HepG2 (cell line): ENCODE measurements around the gene CNNM3. TPM values are rescaled to one million over a fixed set of nuclear protein-coding genes. Genes with fewer than 3 reads are reported as not detected.

Experiments
- BHLHE40 ChIP-seq: IDR thresholded peaks from 2 replicates; pipeline ENCODE4 v1.6.1; 2011; ENCODE audit warnings: low read length, improper control_type of control experiment
- CEBPG ChIP-seq: IDR thresholded peaks from 2 replicates; pipeline ENCODE4 v1.6.1; 2016
- GATAD1 ChIP-seq: IDR thresholded peaks from 2 replicates; pipeline ENCODE4 v1.6.1; 2016; ENCODE audit warnings: missing genetic modification reagents, missing compliant biosample characterization
- ISX ChIP-seq: sonication (generic); formaldehyde crosslinking; conservative IDR thresholded peaks from 2 replicates; pipeline ENCODE4 v1.5.0; 2020; ENCODE audit warnings: missing genetic modification reagents
- KLF12 ChIP-seq: sonication (generic); formaldehyde crosslinking; IDR thresholded peaks from 2 replicates; pipeline ENCODE4 v1.4.0; 2020; ENCODE audit warnings: missing genetic modification reagents, borderline replicate concordance
- NR1H2 ChIP-seq: sonication (generic); formaldehyde crosslinking; IDR thresholded peaks from 2 replicates; pipeline ENCODE4 v1.8.1; 2022; ENCODE audit warnings: low read depth, missing genetic modification reagents, borderline replicate concordance
- PHF20 ChIP-seq: sonication (generic); formaldehyde crosslinking; IDR thresholded peaks from 2 replicates; pipeline ENCODE4 v1.5.0; 2020; ENCODE audit warnings: mild to moderate bottlenecking, missing genetic modification reagents
- PPARG ChIP-seq: conservative IDR thresholded peaks from 2 replicates; pipeline ENCODE4 v1.6.1; 2016; ENCODE audit warnings: missing biosample characterization, missing genetic modification reagents
- STAT5B ChIP-seq: sonication (generic); formaldehyde crosslinking; IDR thresholded peaks from 2 replicates; pipeline ENCODE4 v1.4.0; 2020; ENCODE audit warnings: missing genetic modification reagents
- TBP ChIP-seq: sonication (generic); formaldehyde crosslinking; IDR thresholded peaks from 2 replicates; pipeline ENCODE4 v1.5.0; 2020; ENCODE audit warnings: missing genetic modification reagents
- ZFP91 ChIP-seq: sonication (generic); formaldehyde crosslinking; IDR thresholded peaks from 2 replicates; pipeline ENCODE4 v1.9.0; 2022; ENCODE audit warnings: missing genetic modification reagents, mild to moderate bottlenecking, borderline replicate concordance
- ZNF501 ChIP-seq: sonication (generic); formaldehyde crosslinking; IDR thresholded peaks from 2 replicates; pipeline ENCODE4 v1.5.1; 2020; ENCODE audit warnings: mild to moderate bottlenecking, moderate library complexity, missing genetic modification reagents
- ZNF605 ChIP-seq: sonication (generic); formaldehyde crosslinking; IDR thresholded peaks from 2 replicates; pipeline ENCODE4 v1.8.0; 2022; ENCODE audit warnings: mild to moderate bottlenecking, missing genetic modification reagents
- ZNF891 ChIP-seq: sonication (generic); formaldehyde crosslinking; IDR thresholded peaks from 2 replicates; pipeline ENCODE4 v1.5.0; 2020; ENCODE audit warnings: mild to moderate bottlenecking, missing genetic modification reagents
- polyA plus RNA-seq, 8 experiments: library from polyadenylated mRNA; depleted of rRNA in 3 of 8; stranded (reverse) in 7 of 8; unstranded in 1 of 8; fragments of >200 nt; fragmentation: Illumina TruSeq in 4 of 8; extraction: Trizol in 4 of 8; gene quantifications; 2 replicates each; pipeline versions ENCODE4 v1.2.1 to v1.2.3, GENCODE V29; 2011 to 2016; ENCODE audit warnings: low read depth in 4 of 8, missing spikeins in 1 of 8, mixed read lengths in 1 of 8; ENCODE audit not compliant: insufficient read depth in 1 of 8
- total RNA-seq, 5 experiments: library from RNA; depleted of rRNA; stranded (reverse); fragments of >200 nt; fragmentation: Illumina TruSeq; extraction: Trizol; gene quantifications; 2 replicates each; pipeline ENCODE4 v1.2.3, GENCODE V29; 2016; ENCODE audit warnings: low read depth in 1 of 5
- TF ChIP-seq, protein P1 (sequence below): sonication (generic); formaldehyde crosslinking; IDR thresholded peaks from 2 replicates; pipeline ENCODE4 v1.4.0; 2020; ENCODE audit warnings: missing genetic modification reagents
- TF ChIP-seq, protein P2 (sequence below): sonication (generic); formaldehyde crosslinking; IDR thresholded peaks from 2 replicates; pipeline ENCODE4 v1.5.1; 2020; ENCODE audit warnings: missing genetic modification reagents, mild to moderate bottlenecking, borderline replicate concordance
- TF ChIP-seq, protein P3 (sequence below): sonication (generic); formaldehyde crosslinking; IDR thresholded peaks from 2 replicates; pipeline ENCODE4 v1.4.0; 2020; ENCODE audit warnings: missing genetic modification reagents, mild to moderate bottlenecking, borderline replicate concordance
- TF ChIP-seq, protein P4 (sequence below): fragments of 450-650 bp; IDR thresholded peaks from 2 replicates; pipeline ENCODE4 v1.6.1; 2017; ENCODE audit warnings: mild to moderate bottlenecking

CNNM3 gene
- total and polyA plus RNA-seq, 2 of the 13 experiments (the other 11 are each of a cell fraction or from before 2014, with no cell fraction given), result 21.2 to 27.9 TPM

GRCh38 chr2:96815326-96816126, 542 bp upstream of the CNNM3 start (continued):
- no peak for TF ChIP-seq PPARG (CRISPR knock-in tag)
- peak; percentile 87 for TF ChIP-seq KLF12 (CRISPR knock-in tag)
- TF ChIP-seq, protein P1, sequence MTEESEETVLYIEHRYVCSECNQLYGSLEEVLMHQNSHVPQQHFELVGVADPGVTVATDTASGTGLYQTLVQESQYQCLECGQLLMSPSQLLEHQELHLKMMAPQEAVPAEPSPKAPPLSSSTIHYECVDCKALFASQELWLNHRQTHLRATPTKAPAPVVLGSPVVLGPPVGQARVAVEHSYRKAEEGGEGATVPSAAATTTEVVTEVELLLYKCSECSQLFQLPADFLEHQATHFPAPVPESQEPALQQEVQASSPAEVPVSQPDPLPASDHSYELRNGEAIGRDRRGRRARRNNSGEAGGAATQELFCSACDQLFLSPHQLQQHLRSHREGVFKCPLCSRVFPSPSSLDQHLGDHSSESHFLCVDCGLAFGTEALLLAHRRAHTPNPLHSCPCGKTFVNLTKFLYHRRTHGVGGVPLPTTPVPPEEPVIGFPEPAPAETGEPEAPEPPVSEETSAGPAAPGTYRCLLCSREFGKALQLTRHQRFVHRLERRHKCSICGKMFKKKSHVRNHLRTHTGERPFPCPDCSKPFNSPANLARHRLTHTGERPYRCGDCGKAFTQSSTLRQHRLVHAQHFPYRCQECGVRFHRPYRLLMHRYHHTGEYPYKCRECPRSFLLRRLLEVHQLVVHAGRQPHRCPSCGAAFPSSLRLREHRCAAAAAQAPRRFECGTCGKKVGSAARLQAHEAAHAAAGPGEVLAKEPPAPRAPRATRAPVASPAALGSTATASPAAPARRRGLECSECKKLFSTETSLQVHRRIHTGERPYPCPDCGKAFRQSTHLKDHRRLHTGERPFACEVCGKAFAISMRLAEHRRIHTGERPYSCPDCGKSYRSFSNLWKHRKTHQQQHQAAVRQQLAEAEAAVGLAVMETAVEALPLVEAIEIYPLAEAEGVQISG, result no peak; the same call in 1 of the 2 replicates
- TF ChIP-seq, protein P2, sequence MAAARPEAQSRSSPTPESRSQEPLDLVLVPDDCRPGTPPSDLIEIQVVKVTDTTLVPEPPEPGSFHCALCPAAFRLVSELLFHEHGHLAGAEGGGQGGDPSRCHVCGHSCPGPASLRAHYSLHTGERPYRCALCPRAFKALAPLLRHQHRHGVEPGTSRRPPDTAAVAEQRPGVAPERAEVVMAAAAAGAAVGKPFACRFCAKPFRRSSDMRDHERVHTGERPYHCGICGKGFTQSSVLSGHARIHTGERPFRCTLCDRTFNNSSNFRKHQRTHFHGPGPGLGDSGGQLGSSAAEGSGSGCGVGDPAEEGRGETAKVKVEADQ (CRISPR knock-in tag), result peak; percentile 77; the same call in 1 of the 2 replicates
- no peak for TF ChIP-seq GATAD1 (CRISPR knock-in tag)
- TF ChIP-seq ZFP91, result peak; percentile 69; the same call in 1 of the 2 replicates
- peak; percentile 91 for TF ChIP-seq ZNF501 (CRISPR knock-in tag)
- TF ChIP-seq STAT5B (CRISPR knock-in tag), result no peak
- TF ChIP-seq, protein P3, sequence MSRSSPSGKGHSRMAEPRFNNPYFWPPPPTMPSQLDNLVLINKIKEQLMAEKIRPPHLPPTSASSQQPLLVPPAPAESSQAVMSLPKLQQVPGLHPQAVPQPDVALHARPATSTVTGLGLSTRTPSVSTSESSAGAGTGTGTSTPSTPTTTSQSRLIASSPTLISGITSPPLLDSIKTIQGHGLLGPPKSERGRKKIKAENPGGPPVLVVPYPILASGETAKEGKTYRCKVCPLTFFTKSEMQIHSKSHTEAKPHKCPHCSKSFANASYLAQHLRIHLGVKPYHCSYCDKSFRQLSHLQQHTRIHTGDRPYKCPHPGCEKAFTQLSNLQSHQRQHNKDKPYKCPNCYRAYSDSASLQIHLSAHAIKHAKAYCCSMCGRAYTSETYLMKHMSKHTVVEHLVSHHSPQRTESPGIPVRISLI (CRISPR knock-in tag), result peak; percentile 49; the same call in 1 of the 2 replicates
- no peak for TF ChIP-seq CEBPG (CRISPR knock-in tag)
- peak; percentile 11; the same call in 1 of the 2 replicates for TF ChIP-seq BHLHE40
- TF ChIP-seq ZNF891 (CRISPR knock-in tag), result 0 out of 2 replicates have a peak, but pooled peaks have one; percentile 25
- no peak for TF ChIP-seq TBP (CRISPR knock-in tag)
- TF ChIP-seq PHF20 (CRISPR knock-in tag), result peak; percentile 70; the same call in 1 of the 2 replicates
- TF ChIP-seq NR1H2, result 0 out of 2 replicates have a peak, but pooled peaks have one; percentile 56
- TF ChIP-seq ISX (CRISPR knock-in tag), result peak; percentile 85
- peak; percentile 76 for TF ChIP-seq ZNF605 (CRISPR knock-in tag)
- TF ChIP-seq, protein P4, sequence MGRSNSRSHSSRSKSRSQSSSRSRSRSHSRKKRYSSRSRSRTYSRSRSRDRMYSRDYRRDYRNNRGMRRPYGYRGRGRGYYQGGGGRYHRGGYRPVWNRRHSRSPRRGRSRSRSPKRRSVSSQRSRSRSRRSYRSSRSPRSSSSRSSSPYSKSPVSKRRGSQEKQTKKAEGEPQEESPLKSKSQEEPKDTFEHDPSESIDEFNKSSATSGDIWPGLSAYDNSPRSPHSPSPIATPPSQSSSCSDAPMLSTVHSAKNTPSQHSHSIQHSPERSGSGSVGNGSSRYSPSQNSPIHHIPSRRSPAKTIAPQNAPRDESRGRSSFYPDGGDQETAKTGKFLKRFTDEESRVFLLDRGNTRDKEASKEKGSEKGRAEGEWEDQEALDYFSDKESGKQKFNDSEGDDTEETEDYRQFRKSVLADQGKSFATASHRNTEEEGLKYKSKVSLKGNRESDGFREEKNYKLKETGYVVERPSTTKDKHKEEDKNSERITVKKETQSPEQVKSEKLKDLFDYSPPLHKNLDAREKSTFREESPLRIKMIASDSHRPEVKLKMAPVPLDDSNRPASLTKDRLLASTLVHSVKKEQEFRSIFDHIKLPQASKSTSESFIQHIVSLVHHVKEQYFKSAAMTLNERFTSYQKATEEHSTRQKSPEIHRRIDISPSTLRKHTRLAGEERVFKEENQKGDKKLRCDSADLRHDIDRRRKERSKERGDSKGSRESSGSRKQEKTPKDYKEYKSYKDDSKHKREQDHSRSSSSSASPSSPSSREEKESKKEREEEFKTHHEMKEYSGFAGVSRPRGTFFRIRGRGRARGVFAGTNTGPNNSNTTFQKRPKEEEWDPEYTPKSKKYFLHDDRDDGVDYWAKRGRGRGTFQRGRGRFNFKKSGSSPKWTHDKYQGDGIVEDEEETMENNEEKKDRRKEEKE, result no peak
